Liver (tissue), 9 donors: ENCODE measurements around the gene NUDCD2. TPM values are rescaled to one million over a fixed set of nuclear protein-coding genes. Genes with fewer than 3 reads are reported as not detected.

ENCODE experiments used
- DNase-seq: peaks from one replicate; pipeline ENCODE4 v3.0.0-alpha.2; 2017; ENCODE audit warnings: low spot score
- H3K27ac ChIP-seq, 2 donors: one replicate each; pipeline ENCODE4 v1.7.0; 2013; ENCODE audit warnings: inconsistent platforms in 2 of 2, low read length in 2 of 2, control low read depth in 1 of 2, low read depth in 1 of 2, mild to moderate bottlenecking in 1 of 2
- H3K27me3 ChIP-seq, 4 donors: one replicate each; pipeline versions ENCODE4 v1.6.1 to v1.7.0; 2013; ENCODE audit warnings: low read length in 3 of 4, inconsistent platforms in 1 of 4, mild to moderate bottlenecking in 1 of 4, moderate library complexity in 1 of 4; ENCODE audit not compliant: control insufficient read depth in 4 of 4, insufficient read depth in 4 of 4
- H3K36me3 ChIP-seq, 4 donors: one replicate each; pipeline versions ENCODE4 v1.6.1 to v1.7.0; 2013; ENCODE audit warnings: low read length in 3 of 4, mild to moderate bottlenecking in 3 of 4, low read depth in 1 of 4, moderate library complexity in 1 of 4; ENCODE audit not compliant: control insufficient read depth in 4 of 4, insufficient read depth in 3 of 4
- H3K4me1 ChIP-seq, 4 donors: one replicate each; pipeline versions ENCODE4 v1.6.1 to v1.7.0; 2013; ENCODE audit warnings: low read length in 3 of 4, mild to moderate bottlenecking in 3 of 4, moderate library complexity in 1 of 4; ENCODE audit not compliant: control insufficient read depth in 4 of 4, insufficient read depth in 4 of 4
- H3K4me3 ChIP-seq, 3 donors: one replicate each; pipeline versions ENCODE4 v1.6.1 to v1.7.0; 2013; ENCODE audit warnings: low read length in 3 of 3, control low read depth in 1 of 3, low read depth in 1 of 3, mild to moderate bottlenecking in 1 of 3
- H3K9ac ChIP-seq, 2 donors: one replicate each; pipeline ENCODE4 v1.7.0; 2013; ENCODE audit warnings: low read length in 2 of 2, mild to moderate bottlenecking in 2 of 2, moderate library complexity in 2 of 2, control low read depth in 1 of 2, low read depth in 1 of 2
- H3K9me3 ChIP-seq, 4 donors: one replicate each; pipeline versions ENCODE4 v1.6.1 to v1.7.0; 2013; ENCODE audit warnings: low read length in 3 of 4; ENCODE audit not compliant: control insufficient read depth in 4 of 4
- EGR1 ChIP-seq, 2 donors: IDR thresholded peaks; 2 replicates each; pipeline ENCODE4 v1.6.1; 2016 to 2018; ENCODE audit warnings: antibody characterized with exemption in 2 of 2, low read depth in 2 of 2
- FOXA1 ChIP-seq: IDR thresholded peaks from 2 replicates; pipeline ENCODE4 v1.6.1; 2016; ENCODE audit warnings: antibody characterized with exemption
- FOXA2 ChIP-seq: IDR thresholded peaks from 2 replicates; pipeline ENCODE4 v1.6.1; 2016; ENCODE audit warnings: antibody characterized with exemption
- GABPA ChIP-seq, 2 donors: IDR thresholded peaks in 1 of 2; conservative IDR thresholded peaks in 1 of 2; 2 replicates each; pipeline ENCODE4 v1.6.1; 2016; ENCODE audit warnings: antibody characterized with exemption in 2 of 2, mild to moderate bottlenecking in 1 of 2, moderate library complexity in 1 of 2
- HNF4A ChIP-seq, 2 donors: conservative IDR thresholded peaks; 2 replicates each; pipeline ENCODE4 v1.6.1; 2016; ENCODE audit warnings: antibody characterized with exemption in 2 of 2, mild to moderate bottlenecking in 2 of 2
- HNF4G ChIP-seq: IDR thresholded peaks from 2 replicates; pipeline ENCODE4 v1.6.1; 2016; ENCODE audit warnings: antibody characterized with exemption
- JUND ChIP-seq, 2 donors: IDR thresholded peaks; 2 replicates each; pipeline ENCODE4 v1.6.1; 2016; ENCODE audit warnings: antibody characterized with exemption in 2 of 2
- NR2F2 ChIP-seq: IDR thresholded peaks from 2 replicates; pipeline ENCODE4 v1.6.1; 2016; ENCODE audit warnings: antibody characterized with exemption
- RXRA ChIP-seq, 2 donors: IDR thresholded peaks; 2 replicates each; pipeline ENCODE4 v1.6.1; 2017 to 2018; ENCODE audit warnings: antibody characterized with exemption in 2 of 2, mild to moderate bottlenecking in 1 of 2
- SP1 ChIP-seq: IDR thresholded peaks from 2 replicates; pipeline ENCODE4 v1.6.1; 2018; ENCODE audit warnings: antibody characterized with exemption, mild to moderate bottlenecking
- TAF1 ChIP-seq: conservative IDR thresholded peaks from 2 replicates; pipeline ENCODE4 v1.6.1; 2016; ENCODE audit warnings: antibody characterized with exemption, mild to moderate bottlenecking
- YY1 ChIP-seq: IDR thresholded peaks from 2 replicates; pipeline ENCODE4 v1.6.1; 2016; ENCODE audit warnings: antibody characterized with exemption, mild to moderate bottlenecking
- WGBS: extraction: QIAGEN DNeasy Blood & Tissue Kit; methylation state at CpG from one replicate; pipeline ENCODE4 v1.1.7; 2013; 5-methylcytosine and 5-hydroxymethylcytosine counted together
- polyA plus RNA-seq, 2 donors: library from polyadenylated mRNA; stranded (reverse) in 1 of 2; unstranded in 1 of 2; fragments of 200-250 nt in 1 of 2; fragments of >200 nt in 1 of 2; fragmentation: Nextera tagmentation in 1 of 2; extraction: Ambion mirVana in 1 of 2; gene quantifications; one replicate each; pipeline versions ENCODE4 v1.2.1 to v1.2.3, GENCODE V29; 2013 to 2015
- total RNA-seq, 2 donors: library from RNA; depleted of rRNA; stranded (reverse); fragments of >200 nt; gene quantifications; one replicate each; pipeline ENCODE4 v1.2.3, GENCODE V29; 2014
- TF ChIP-seq, protein P1 (sequence below): IDR thresholded peaks from 2 replicates; pipeline ENCODE4 v1.6.1; 2016; ENCODE audit warnings: antibody characterized with exemption
- TF ChIP-seq, protein P2 (sequence below): fragments of 150-350 bp; IDR thresholded peaks from 2 replicates; pipeline ENCODE4 v1.5.1; 2017; ENCODE audit warnings: improper control_type of control experiment, low read depth, low read length; ENCODE audit not compliant: missing input control
- TF ChIP-seq, protein P3 (sequence below): IDR thresholded peaks from 2 replicates; pipeline ENCODE4 v1.6.1; 2016; ENCODE audit warnings: antibody characterized with exemption
- TF ChIP-seq, protein P4 (sequence below): IDR thresholded peaks from 2 replicates; pipeline ENCODE4 v1.6.1; 2016; ENCODE audit warnings: antibody characterized with exemption
- TF ChIP-seq, protein P5 (sequence below): IDR thresholded peaks from 2 replicates; pipeline ENCODE4 v1.6.1; 2016; ENCODE audit warnings: antibody characterized with exemption, mild to moderate bottlenecking
- donor health status: healthy.
- donor health status: healthy.
- donor health status: healthy.
- donor health status: healthy.
- donor health status: healthy.

Gene NUDCD2
- total and polyA plus RNA-seq, 4 donors, result 1.8 to 32.0 (median 4.3) TPM

DNA sequence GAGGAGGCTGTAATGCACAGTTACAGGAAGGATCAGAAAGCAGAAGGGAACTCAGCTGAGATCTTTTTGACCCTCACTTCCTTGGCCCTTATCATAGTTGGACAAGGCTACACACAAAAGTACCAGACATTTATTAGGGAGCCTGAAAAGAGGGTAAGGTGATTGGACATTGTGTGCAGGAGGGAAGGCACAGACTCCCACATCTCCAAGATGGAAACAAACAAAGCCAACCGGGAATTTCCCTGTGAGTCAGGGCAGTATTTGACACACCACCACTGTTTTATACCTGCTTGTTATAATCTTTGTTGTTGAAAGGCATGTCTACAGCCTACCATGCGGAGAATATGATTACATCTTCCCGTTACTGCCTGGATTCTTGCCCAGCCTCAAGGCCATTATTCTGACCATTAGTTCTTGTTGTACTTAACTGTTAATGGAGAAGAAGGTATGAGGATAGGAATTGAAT lies 25.5 kb downstream of the NUDCD2 start:
- no peaks in the 10 kb centered on the region for H3K36me3 ChIP-seq
- no peak overlapping the region for H3K9ac ChIP-seq
- TF ChIP-seq NR2F2 (peak; percentile 56), FOXA2 (no peak), HNF4G (no peak), TAF1 (no peak), RXRA (IDR thresholded peaks at IDR 0.05) (no peak), FOXA1 (no peak), JUND (IDR thresholded peaks at IDR 0.05) (no peak), SP1 (no peak), GABPA (IDR thresholded peaks at IDR 0.05 in 1 of 2, conservative IDR thresholded peaks at IDR 0.05 in 1 of 2) (no peak), HNF4A (conservative IDR thresholded peaks at IDR 0.05) (no peak), YY1 (peak; percentile 40)
- TF ChIP-seq, protein P1, sequence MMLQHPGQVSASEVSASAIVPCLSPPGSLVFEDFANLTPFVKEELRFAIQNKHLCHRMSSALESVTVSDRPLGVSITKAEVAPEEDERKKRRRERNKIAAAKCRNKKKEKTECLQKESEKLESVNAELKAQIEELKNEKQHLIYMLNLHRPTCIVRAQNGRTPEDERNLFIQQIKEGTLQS, result no peak
- TF ChIP-seq, protein P2, sequence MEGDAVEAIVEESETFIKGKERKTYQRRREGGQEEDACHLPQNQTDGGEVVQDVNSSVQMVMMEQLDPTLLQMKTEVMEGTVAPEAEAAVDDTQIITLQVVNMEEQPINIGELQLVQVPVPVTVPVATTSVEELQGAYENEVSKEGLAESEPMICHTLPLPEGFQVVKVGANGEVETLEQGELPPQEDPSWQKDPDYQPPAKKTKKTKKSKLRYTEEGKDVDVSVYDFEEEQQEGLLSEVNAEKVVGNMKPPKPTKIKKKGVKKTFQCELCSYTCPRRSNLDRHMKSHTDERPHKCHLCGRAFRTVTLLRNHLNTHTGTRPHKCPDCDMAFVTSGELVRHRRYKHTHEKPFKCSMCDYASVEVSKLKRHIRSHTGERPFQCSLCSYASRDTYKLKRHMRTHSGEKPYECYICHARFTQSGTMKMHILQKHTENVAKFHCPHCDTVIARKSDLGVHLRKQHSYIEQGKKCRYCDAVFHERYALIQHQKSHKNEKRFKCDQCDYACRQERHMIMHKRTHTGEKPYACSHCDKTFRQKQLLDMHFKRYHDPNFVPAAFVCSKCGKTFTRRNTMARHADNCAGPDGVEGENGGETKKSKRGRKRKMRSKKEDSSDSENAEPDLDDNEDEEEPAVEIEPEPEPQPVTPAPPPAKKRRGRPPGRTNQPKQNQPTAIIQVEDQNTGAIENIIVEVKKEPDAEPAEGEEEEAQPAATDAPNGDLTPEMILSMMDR, result no peak
- TF ChIP-seq, protein P3, sequence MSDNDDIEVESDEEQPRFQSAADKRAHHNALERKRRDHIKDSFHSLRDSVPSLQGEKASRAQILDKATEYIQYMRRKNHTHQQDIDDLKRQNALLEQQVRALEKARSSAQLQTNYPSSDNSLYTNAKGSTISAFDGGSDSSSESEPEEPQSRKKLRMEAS, result no peak
- TF ChIP-seq, protein P4, sequence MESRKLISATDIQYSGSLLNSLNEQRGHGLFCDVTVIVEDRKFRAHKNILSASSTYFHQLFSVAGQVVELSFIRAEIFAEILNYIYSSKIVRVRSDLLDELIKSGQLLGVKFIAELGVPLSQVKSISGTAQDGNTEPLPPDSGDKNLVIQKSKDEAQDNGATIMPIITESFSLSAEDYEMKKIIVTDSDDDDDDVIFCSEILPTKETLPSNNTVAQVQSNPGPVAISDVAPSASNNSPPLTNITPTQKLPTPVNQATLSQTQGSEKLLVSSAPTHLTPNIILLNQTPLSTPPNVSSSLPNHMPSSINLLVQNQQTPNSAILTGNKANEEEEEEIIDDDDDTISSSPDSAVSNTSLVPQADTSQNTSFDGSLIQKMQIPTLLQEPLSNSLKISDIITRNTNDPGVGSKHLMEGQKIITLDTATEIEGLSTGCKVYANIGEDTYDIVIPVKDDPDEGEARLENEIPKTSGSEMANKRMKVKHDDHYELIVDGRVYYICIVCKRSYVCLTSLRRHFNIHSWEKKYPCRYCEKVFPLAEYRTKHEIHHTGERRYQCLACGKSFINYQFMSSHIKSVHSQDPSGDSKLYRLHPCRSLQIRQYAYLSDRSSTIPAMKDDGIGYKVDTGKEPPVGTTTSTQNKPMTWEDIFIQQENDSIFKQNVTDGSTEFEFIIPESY, result no peak
- no peak for DNase-seq
- H3K4me1 ChIP-seq, result peaks cover 1 to 48% (median 23%) of the 10 kb centered on the region in 4 donors
- H3K4me3 ChIP-seq, result no peak overlapping the region
- no peaks in the 10 kb centered on the region for H3K9me3 ChIP-seq
- peak overlapping the region in 1 of 2 donors; percentile 28 for H3K27ac ChIP-seq
- no peaks in the 10 kb centered on the region for H3K27me3 ChIP-seq
- 22% methylated on average over 3 of the region's 3 CpGs for WGBS

DNA sequence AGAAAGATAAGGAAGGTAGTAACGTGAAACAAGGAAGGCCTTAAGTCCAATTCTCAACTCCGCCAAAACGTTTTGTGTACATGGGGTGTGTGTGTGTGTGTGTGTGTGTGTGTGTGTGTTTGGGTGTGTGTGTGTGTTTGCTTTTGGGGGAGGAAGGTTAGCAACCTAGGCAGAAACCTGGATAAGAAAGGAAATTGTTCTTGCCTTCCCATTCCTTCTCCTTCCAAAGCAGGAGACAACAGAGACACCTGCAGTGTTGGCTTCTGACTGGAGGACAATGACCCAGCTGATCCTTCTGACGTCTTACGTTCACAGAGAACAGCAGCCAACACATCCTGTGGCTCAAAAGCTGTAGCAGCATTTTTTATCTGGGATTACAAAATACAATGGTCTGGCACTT lies 26.6 kb downstream of the NUDCD2 start:
- TF ChIP-seq EGR1 (IDR thresholded peaks at IDR 0.05; ENCODE audit: low read depth in 2 of 2) (no peak), NR2F2 (no peak), HNF4A (conservative IDR thresholded peaks at IDR 0.05) (peak; percentile 42 to 46), GABPA (IDR thresholded peaks at IDR 0.05 in 1 of 2, conservative IDR thresholded peaks at IDR 0.05 in 1 of 2) (no peak), RXRA (IDR thresholded peaks at IDR 0.05) (peak; percentile 54 to 65), SP1 (peak; percentile 45), TAF1 (no peak), YY1 (peak; percentile 12), JUND (IDR thresholded peaks at IDR 0.05) (peak in 1 of 2 donors; percentile 30)
- TF ChIP-seq, protein P5, sequence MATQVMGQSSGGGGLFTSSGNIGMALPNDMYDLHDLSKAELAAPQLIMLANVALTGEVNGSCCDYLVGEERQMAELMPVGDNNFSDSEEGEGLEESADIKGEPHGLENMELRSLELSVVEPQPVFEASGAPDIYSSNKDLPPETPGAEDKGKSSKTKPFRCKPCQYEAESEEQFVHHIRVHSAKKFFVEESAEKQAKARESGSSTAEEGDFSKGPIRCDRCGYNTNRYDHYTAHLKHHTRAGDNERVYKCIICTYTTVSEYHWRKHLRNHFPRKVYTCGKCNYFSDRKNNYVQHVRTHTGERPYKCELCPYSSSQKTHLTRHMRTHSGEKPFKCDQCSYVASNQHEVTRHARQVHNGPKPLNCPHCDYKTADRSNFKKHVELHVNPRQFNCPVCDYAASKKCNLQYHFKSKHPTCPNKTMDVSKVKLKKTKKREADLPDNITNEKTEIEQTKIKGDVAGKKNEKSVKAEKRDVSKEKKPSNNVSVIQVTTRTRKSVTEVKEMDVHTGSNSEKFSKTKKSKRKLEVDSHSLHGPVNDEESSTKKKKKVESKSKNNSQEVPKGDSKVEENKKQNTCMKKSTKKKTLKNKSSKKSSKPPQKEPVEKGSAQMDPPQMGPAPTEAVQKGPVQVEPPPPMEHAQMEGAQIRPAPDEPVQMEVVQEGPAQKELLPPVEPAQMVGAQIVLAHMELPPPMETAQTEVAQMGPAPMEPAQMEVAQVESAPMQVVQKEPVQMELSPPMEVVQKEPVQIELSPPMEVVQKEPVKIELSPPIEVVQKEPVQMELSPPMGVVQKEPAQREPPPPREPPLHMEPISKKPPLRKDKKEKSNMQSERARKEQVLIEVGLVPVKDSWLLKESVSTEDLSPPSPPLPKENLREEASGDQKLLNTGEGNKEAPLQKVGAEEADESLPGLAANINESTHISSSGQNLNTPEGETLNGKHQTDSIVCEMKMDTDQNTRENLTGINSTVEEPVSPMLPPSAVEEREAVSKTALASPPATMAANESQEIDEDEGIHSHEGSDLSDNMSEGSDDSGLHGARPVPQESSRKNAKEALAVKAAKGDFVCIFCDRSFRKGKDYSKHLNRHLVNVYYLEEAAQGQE, result peak; percentile 25
- TF ChIP-seq, protein P4, result no peak
- TF ChIP-seq, protein P3, result peak; percentile 27
- 22% methylated on average over 5 of the region's 5 CpGs for WGBS
- Histone ChIP-seq H3K4me1 (peaks cover 1 to 42% (median 20%) of the 10 kb centered on the region in 4 donors), H3K9ac (no peak overlapping the region), H3K4me3 (no peak overlapping the region), H3K36me3 (no peaks in the 10 kb centered on the region), H3K9me3 (no peaks in the 10 kb centered on the region), H3K27me3 (no peaks in the 10 kb centered on the region), H3K27ac (peak overlapping the region; percentile 67 to 68)
- no peak for DNase-seq
